GM12801 (cell line): ENCODE measurements around the gene CXCL8.

ENCODE experiments used
- TF ChIP-seq, protein P1 (sequence below): IDR thresholded peaks from one replicate; pipeline ENCODE4 v1.5.1; 2011; ENCODE audit warnings: control low read depth; ENCODE audit not compliant: insufficient read length; ENCODE audit errors: extremely low read depth

The CXCL8 gene

GRCh38 chr4:73707918-73708577, 32.3 kb upstream of the CXCL8 start:
- TF ChIP-seq, protein P1, sequence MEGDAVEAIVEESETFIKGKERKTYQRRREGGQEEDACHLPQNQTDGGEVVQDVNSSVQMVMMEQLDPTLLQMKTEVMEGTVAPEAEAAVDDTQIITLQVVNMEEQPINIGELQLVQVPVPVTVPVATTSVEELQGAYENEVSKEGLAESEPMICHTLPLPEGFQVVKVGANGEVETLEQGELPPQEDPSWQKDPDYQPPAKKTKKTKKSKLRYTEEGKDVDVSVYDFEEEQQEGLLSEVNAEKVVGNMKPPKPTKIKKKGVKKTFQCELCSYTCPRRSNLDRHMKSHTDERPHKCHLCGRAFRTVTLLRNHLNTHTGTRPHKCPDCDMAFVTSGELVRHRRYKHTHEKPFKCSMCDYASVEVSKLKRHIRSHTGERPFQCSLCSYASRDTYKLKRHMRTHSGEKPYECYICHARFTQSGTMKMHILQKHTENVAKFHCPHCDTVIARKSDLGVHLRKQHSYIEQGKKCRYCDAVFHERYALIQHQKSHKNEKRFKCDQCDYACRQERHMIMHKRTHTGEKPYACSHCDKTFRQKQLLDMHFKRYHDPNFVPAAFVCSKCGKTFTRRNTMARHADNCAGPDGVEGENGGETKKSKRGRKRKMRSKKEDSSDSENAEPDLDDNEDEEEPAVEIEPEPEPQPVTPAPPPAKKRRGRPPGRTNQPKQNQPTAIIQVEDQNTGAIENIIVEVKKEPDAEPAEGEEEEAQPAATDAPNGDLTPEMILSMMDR, result no peak

DNA sequence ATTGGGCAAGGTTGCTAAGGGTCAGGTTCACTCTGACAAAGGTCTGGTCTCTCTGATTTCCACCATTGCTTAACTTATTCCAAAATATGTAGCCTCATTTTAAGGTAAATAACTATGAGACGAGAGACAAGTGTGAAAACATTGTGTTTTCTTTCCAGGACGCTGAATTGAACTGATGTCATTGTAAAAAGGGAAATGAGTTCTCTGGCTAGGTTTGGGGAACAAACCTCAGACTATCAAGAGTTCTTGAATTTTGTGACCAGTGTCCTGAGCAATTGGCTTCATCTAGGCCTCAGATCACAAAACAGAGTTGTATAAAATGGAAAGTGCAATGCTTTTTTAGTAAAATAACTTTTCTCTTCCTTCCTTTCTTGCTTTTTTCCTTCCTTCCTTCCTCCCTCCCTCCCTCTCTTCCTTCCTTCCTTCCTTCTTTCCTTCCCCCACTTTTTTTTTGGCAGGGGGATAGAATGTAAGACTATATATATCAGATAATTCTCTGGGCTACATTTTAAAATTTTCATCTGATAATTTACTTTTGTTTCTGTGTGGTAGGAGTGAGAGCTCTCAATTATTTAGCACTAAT, 30.8 kb upstream of the CXCL8 start:
- TF ChIP-seq, protein P1, result no peak

- TF ChIP-seq, protein P1, result no peak
These were observed 30.3 kb upstream of the CXCL8 start for GRCh38 chr4:73710094-73710493.

DNA sequence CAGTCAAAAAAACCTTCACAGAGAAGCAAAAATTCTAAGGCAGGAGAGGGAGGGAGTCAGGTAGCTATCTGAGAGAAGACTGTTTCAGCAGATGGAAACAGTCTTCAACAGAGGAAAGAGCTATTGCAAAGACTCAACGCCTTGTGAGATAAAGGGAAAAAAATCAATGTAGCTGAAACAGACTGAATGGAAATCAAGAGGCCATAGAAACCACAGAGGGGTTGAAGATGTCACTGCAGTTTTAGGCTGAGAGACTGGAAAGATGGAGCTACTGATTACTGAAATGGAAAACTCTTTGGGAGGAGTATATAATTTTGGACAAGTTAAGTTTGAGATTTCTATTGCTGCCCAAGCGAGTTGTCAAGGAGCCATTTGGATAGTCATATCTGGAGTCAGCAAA, 28.4 kb upstream of the CXCL8 start:
- TF ChIP-seq, protein P1, result no peak

- TF ChIP-seq, protein P1, result no peak
These were observed 26.7 kb upstream of the CXCL8 start for GRCh38 chr4:73713650-73714049.

- TF ChIP-seq, protein P1, result no peak
These were observed 25.7 kb upstream of the CXCL8 start for GRCh38 chr4:73714647-73715046.

- TF ChIP-seq, protein P1, result no peak
These were observed 24.7 kb upstream of the CXCL8 start for GRCh38 chr4:73715659-73716058.
